ENCODE data around the gene NR3C2.

Gene NR3C2

GRCh38 chr4:148445071-148445859 is 3.1 kb upstream of the NR3C2 start:
- in situ Hi-C loops (cut with MboI; ENCODE audit: low pct_unique_long_range_greater_than_20kb, low sequenced_read_pairs, unreplicated experiment): no loop called here
- TF ChIP-seq CTCF (IDR thresholded peaks at IDR 0.05; ENCODE audit: extremely low read depth, insufficient read depth, missing control alignments): no peak
- DNase-seq (ENCODE audit: low spot score): peak; percentile 52

GRCh38 chr4:148444296-148445070 is 2.3 kb upstream of the NR3C2 start:
- peak; percentile 46 for DNase-seq (ENCODE audit: low spot score)
- in situ Hi-C loops (cut with MboI; ENCODE audit: low pct_unique_long_range_greater_than_20kb, low sequenced_read_pairs, unreplicated experiment): no loop called here
- no peak for TF ChIP-seq CTCF (IDR thresholded peaks at IDR 0.05; ENCODE audit: extremely low read depth, insufficient read depth, missing control alignments)

- in situ Hi-C loops (cut with MboI; ENCODE audit: low pct_unique_long_range_greater_than_20kb, low sequenced_read_pairs, unreplicated experiment): no loop called here
- no peak for TF ChIP-seq CTCF (IDR thresholded peaks at IDR 0.05; ENCODE audit: extremely low read depth, insufficient read depth, missing control alignments)
- peak; percentile 20 for DNase-seq (ENCODE audit: low spot score)
These were observed 1.5 kb upstream of the NR3C2 start for GRCh38 chr4:148443512-148444295.

GRCh38 chr4:148442832-148443511 is 758 bp upstream of the NR3C2 start:
- TF ChIP-seq CTCF (IDR thresholded peaks at IDR 0.05; ENCODE audit: extremely low read depth, insufficient read depth, missing control alignments): no peak
- in situ Hi-C loops (cut with MboI; ENCODE audit: low pct_unique_long_range_greater_than_20kb, low sequenced_read_pairs, unreplicated experiment): no loop called here
- peak; percentile 45 for DNase-seq (ENCODE audit: low spot score)

- in situ Hi-C loops (cut with MboI; ENCODE audit: low pct_unique_long_range_greater_than_20kb, low sequenced_read_pairs, unreplicated experiment): no loop called here
- no peak for DNase-seq (ENCODE audit: low spot score)
- no peak for TF ChIP-seq CTCF (IDR thresholded peaks at IDR 0.05; ENCODE audit: extremely low read depth, insufficient read depth, missing control alignments)
These were observed 609 bp downstream of the NR3C2 start for GRCh38 chr4:148441624-148441985.

- in situ Hi-C loops (cut with MboI; ENCODE audit: low pct_unique_long_range_greater_than_20kb, low sequenced_read_pairs, unreplicated experiment): no loop called here
- no peak for DNase-seq (ENCODE audit: low spot score)
- no peak for TF ChIP-seq CTCF (IDR thresholded peaks at IDR 0.05; ENCODE audit: extremely low read depth, insufficient read depth, missing control alignments)
These were observed 4.2 kb downstream of the NR3C2 start for GRCh38 chr4:148438047-148438446.
